ENCODE results near the gene KCNB1. TPM values are rescaled to one million over a fixed set of nuclear protein-coding genes. Genes with fewer than 3 reads are reported as not detected.

Gene KCNB1
- total RNA-seq, 1 experiment from 2014 or later, result 0.68 TPM

GRCh38 chr20:49455691-49456090 is 26.8 kb downstream of the KCNB1 start:
- H3K27me3 Mint-ChIP-seq (ENCODE audit: low read depth), result peaks cover 1% of the 10 kb centered on the region; the same call in 1 of the 2 replicates
- no peak overlapping the region for H2BK15ac ChIP-seq (ENCODE audit: low read depth, low read length)
- H3K23ac ChIP-seq (ENCODE audit: insufficient read length, low read depth, low read length), result no peak overlapping the region
- peaks cover 0 to 4% of the 10 kb centered on the region in 2 experiments; a peak in 2 of 4 replicates for H3K4me1 Mint-ChIP-seq
- H3K27ac Mint-ChIP-seq, result no peak overlapping the region
- H4K20me1 ChIP-seq (ENCODE audit: control insufficient read depth, insufficient read depth, insufficient read length), result no peaks in the 10 kb centered on the region
- no CpG with 5 or more reads among the region's 6 CpGs for WGBS (ENCODE audit: extremely low coverage, insufficient read length, low lambda C conversion rate)
- H2BK120ac ChIP-seq (ENCODE audit: low read depth, low read length, poor library complexity, severe bottlenecking), result no peak overlapping the region
- H4K5ac ChIP-seq (ENCODE audit: insufficient read length, low read depth, low read length), result no peak overlapping the region
- H2BK12ac ChIP-seq (ENCODE audit: insufficient read length, low read depth, low read length), result no peak overlapping the region
- no peak overlapping the region for H3T11ph ChIP-seq (ENCODE audit: low read length)
- no peak overlapping the region for H4K8ac ChIP-seq (replicated peaks; ENCODE audit: insufficient read length, low read depth, low read length)
- no peak overlapping the region for H3K4me3 Mint-ChIP-seq
- H3K23me2 ChIP-seq (ENCODE audit: insufficient read length, low read depth, low read length, poor library complexity, severe bottlenecking), result no peaks in the 10 kb centered on the region
- no peaks in the 10 kb centered on the region for H3K79me1 ChIP-seq (ENCODE audit: insufficient read depth, low read depth, low read length, poor library complexity, severe bottlenecking)
- no peaks in the 10 kb centered on the region for H3K79me2 ChIP-seq (ENCODE audit: insufficient read depth, low read length)
- H3K36me3 Mint-ChIP-seq (ENCODE audit: insufficient read depth in 1 of 3, low read depth in 3 of 3), result no peaks in the 10 kb centered on the region
- no peak overlapping the region for H2AFZ ChIP-seq (ENCODE audit: low read length)
- H2AK5ac ChIP-seq (ENCODE audit: insufficient read length, low read length), result no peak overlapping the region
- TF ChIP-seq, protein P1, sequence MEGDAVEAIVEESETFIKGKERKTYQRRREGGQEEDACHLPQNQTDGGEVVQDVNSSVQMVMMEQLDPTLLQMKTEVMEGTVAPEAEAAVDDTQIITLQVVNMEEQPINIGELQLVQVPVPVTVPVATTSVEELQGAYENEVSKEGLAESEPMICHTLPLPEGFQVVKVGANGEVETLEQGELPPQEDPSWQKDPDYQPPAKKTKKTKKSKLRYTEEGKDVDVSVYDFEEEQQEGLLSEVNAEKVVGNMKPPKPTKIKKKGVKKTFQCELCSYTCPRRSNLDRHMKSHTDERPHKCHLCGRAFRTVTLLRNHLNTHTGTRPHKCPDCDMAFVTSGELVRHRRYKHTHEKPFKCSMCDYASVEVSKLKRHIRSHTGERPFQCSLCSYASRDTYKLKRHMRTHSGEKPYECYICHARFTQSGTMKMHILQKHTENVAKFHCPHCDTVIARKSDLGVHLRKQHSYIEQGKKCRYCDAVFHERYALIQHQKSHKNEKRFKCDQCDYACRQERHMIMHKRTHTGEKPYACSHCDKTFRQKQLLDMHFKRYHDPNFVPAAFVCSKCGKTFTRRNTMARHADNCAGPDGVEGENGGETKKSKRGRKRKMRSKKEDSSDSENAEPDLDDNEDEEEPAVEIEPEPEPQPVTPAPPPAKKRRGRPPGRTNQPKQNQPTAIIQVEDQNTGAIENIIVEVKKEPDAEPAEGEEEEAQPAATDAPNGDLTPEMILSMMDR (conservative IDR thresholded peaks at IDR 0.05), result no peak
- H3K27me3 ChIP-seq (ENCODE audit: insufficient read depth, low read length), result no peaks in the 10 kb centered on the region
- no peaks in the 10 kb centered on the region for H3K9me3 Mint-ChIP-seq
- H3K27ac ChIP-seq (ENCODE audit: insufficient read length, low read depth, low read length), result no peak overlapping the region
- H3K4me1 ChIP-seq (ENCODE audit: insufficient read depth, low read length), result no peaks in the 10 kb centered on the region
- no peak overlapping the region for H4K91ac ChIP-seq (ENCODE audit: insufficient read length, low read depth, low read length)
- H3K18ac ChIP-seq (ENCODE audit: insufficient read length, low read depth, low read length), result no peak overlapping the region
- DNase-seq, result no peak
- H3K9me3 ChIP-seq (ENCODE audit: control insufficient read depth, low read depth, low read length), result no peaks in the 10 kb centered on the region
- H3K4ac ChIP-seq (ENCODE audit: low read depth, low read length), result no peak overlapping the region
- H3K9ac ChIP-seq (ENCODE audit: extremely low read depth, insufficient read length, low read length), result no peak overlapping the region
- H3K14ac ChIP-seq (ENCODE audit: insufficient read depth, low read length), result no peak overlapping the region
- no peak overlapping the region for H2BK20ac ChIP-seq (ENCODE audit: low read depth, low read length, poor library complexity, severe bottlenecking)
- no peak overlapping the region for H3K4me2 ChIP-seq (ENCODE audit: insufficient read depth, insufficient read length, low read length)
- H2BK5ac ChIP-seq (ENCODE audit: insufficient read length, low read length), result no peak overlapping the region
- H3K56ac ChIP-seq (ENCODE audit: insufficient read length, low read depth, low read length), result no peak overlapping the region

Measured in H9 (cell line).